ENCODE results near the gene ARHGAP33.
"Not testable (repeated sequence)": the region's sequence is repeated elsewhere in the genome, so short reads cannot be mapped to it uniquely, and the experiment has no call there.

Gene ARHGAP33

GRCh38 chr19:35818445-35818844, 43.1 kb downstream of the ARHGAP33 start:
- TF ChIP-seq CTCF (IDR thresholded peaks at IDR 0.05; ENCODE audit: low read depth, low read length), result no peak

GRCh38 chr19:35822579-35822978, 47.2 kb downstream of the ARHGAP33 start:
- no peak for TF ChIP-seq CTCF (IDR thresholded peaks at IDR 0.05; ENCODE audit: low read depth, low read length)
- no peak overlapping the region for H3K4me3 ChIP-seq (ENCODE audit: low read depth, low read length)

More at GRCh38 chr19:35818445-35818844, 43.1 kb downstream of the ARHGAP33 start:
- H3K4me3 ChIP-seq (ENCODE audit: low read depth, low read length), result no peak overlapping the region

GRCh38 chr19:35824150-35824549, 48.8 kb downstream of the ARHGAP33 start:
- no peak overlapping the region for H3K4me3 ChIP-seq (ENCODE audit: low read depth, low read length)
- no peak for TF ChIP-seq CTCF (IDR thresholded peaks at IDR 0.05; ENCODE audit: low read depth, low read length)

- TF ChIP-seq CTCF (IDR thresholded peaks at IDR 0.05; ENCODE audit: low read depth, low read length), result no peak
- no peak overlapping the region for H3K4me3 ChIP-seq (ENCODE audit: low read depth, low read length)
Observed at GRCh38 chr19:35828692-35829301, 53.4 kb downstream of the ARHGAP33 start.

GRCh38 chr19:35830986-35831385, 55.6 kb downstream of the ARHGAP33 start:
- no peak for TF ChIP-seq CTCF (IDR thresholded peaks at IDR 0.05; ENCODE audit: low read depth, low read length)
- H3K4me3 ChIP-seq (ENCODE audit: low read depth, low read length), result no peak overlapping the region

- TF ChIP-seq CTCF (IDR thresholded peaks at IDR 0.05; ENCODE audit: low read depth, low read length), result no peak
- no peak overlapping the region for H3K4me3 ChIP-seq (ENCODE audit: low read depth, low read length)
Observed at GRCh38 chr19:35832054-35832453, 56.7 kb downstream of the ARHGAP33 start.

- TF ChIP-seq CTCF (IDR thresholded peaks at IDR 0.05; ENCODE audit: low read depth, low read length), result no peak
Observed at GRCh38 chr19:35833972-35834371, 58.6 kb downstream of the ARHGAP33 start.

GRCh38 chr19:35836096-35836495, 60.7 kb downstream of the ARHGAP33 start:
- not testable (repeated sequence) for H3K4me3 ChIP-seq (ENCODE audit: low read depth, low read length)

More at GRCh38 chr19:35833972-35834371, 58.6 kb downstream of the ARHGAP33 start:
- H3K4me3 ChIP-seq (ENCODE audit: low read depth, low read length), result no peak overlapping the region

All from WI38 (cell line).